ENCODE measurements around the gene MAPK1. TPM values are rescaled to one million over a fixed set of nuclear protein-coding genes. Genes with fewer than 3 reads are reported as not detected.

MAPK1 gene
- total RNA-seq, 2 experiments from 2014 or later: 39.4 to 44.0 TPM

DNA sequence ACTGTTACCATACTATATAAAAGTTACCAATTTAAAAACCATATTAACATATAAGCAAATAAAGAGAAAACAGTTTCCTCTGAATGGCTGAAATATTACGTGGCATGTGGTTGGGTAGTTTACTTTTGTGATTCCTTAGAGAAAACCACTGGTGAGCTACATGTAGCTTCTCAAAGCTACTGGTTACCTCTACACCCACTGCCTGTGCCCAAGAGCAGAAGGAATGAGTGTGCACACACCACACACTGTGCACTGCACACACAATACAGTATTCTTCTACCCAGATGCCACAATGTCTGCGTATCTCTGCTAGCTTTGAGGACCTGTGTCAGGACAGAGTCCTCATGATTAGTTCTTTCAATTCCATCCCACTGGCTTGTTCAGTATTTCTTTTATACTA, 106.4 kb downstream of the MAPK1 start:
- peaks cover 45% of the 10 kb centered on the region for H3K4me1 ChIP-seq (ENCODE audit: insufficient read depth, low read length)

GRCh38 chr22:21760640-21761039, 106.8 kb downstream of the MAPK1 start:
- Histone ChIP-seq H3K4me3 (ENCODE audit: low read length) (no peak overlapping the region), H3K9me3 (ENCODE audit: control insufficient read depth in 1 of 2, insufficient read depth in 1 of 2, low read length in 2 of 2) (no peaks in the 10 kb centered on the region), H3K4me1 (ENCODE audit: insufficient read depth, low read length) (peaks cover 40% of the 10 kb centered on the region), H3K27ac (ENCODE audit: low read depth in 1 of 2, low read length in 2 of 2) (no peak overlapping the region), H3K36me3 (ENCODE audit: insufficient read depth, low read length) (peaks cover 52% of the 10 kb centered on the region), H3K27me3 (ENCODE audit: control insufficient read depth in 1 of 2, insufficient read depth in 2 of 2, low read length in 2 of 2) (no peaks in the 10 kb centered on the region)
- no peak overlapping the region for H3K27ac Mint-ChIP-seq
- H3K4me3 Mint-ChIP-seq: no peak overlapping the region
- H3K9me3 Mint-ChIP-seq: no peaks in the 10 kb centered on the region
- POLR2A ChIA-PET: no interaction called here
- ATAC-seq (ENCODE audit: poor library complexity): no peak
- DNase-seq: peak in 1 of 14 experiments; percentile 37
- CTCF ChIA-PET: no interaction called here
- TF ChIP-seq CTCF (IDR thresholded peaks at IDR 0.05): no peak
- H3K4me1 Mint-ChIP-seq (ENCODE audit: low read depth): peaks cover 25% of the 10 kb centered on the region
- H3K36me3 Mint-ChIP-seq (ENCODE audit: low read depth): peaks cover 77% of the 10 kb centered on the region
- no peaks in the 10 kb centered on the region for H3K27me3 Mint-ChIP-seq
- intact Hi-C loops (cut with DNase I, micrococcal nuclease): no loop called here

More for the DNA sequence above, 106.4 kb downstream of the MAPK1 start:
- no peaks in the 10 kb centered on the region for H3K9me3 Mint-ChIP-seq
- H3K4me3 Mint-ChIP-seq: no peak overlapping the region
- POLR2A ChIA-PET: no interaction called here
- no peak for TF ChIP-seq CTCF (IDR thresholded peaks at IDR 0.05)
- peaks cover 81% of the 10 kb centered on the region for H3K36me3 Mint-ChIP-seq (ENCODE audit: low read depth)
- H3K27ac Mint-ChIP-seq: no peak overlapping the region
- Histone ChIP-seq H3K36me3 (ENCODE audit: insufficient read depth, low read length) (peaks cover 56% of the 10 kb centered on the region), H3K9me3 (ENCODE audit: control insufficient read depth in 1 of 2, insufficient read depth in 1 of 2, low read length in 2 of 2) (no peaks in the 10 kb centered on the region), H3K4me3 (ENCODE audit: low read length) (no peak overlapping the region), H3K27ac (ENCODE audit: low read depth in 1 of 2, low read length in 2 of 2) (no peak overlapping the region), H3K27me3 (ENCODE audit: control insufficient read depth in 1 of 2, insufficient read depth in 2 of 2, low read length in 2 of 2) (no peaks in the 10 kb centered on the region)
- CTCF ChIA-PET: no interaction called here
- intact Hi-C loops (cut with DNase I, micrococcal nuclease): no loop called here
- peaks cover 27% of the 10 kb centered on the region for H3K4me1 Mint-ChIP-seq (ENCODE audit: low read depth)
- DNase-seq (no peak), ATAC-seq (ENCODE audit: poor library complexity) (no peak)
- H3K27me3 Mint-ChIP-seq: no peaks in the 10 kb centered on the region

DNA sequence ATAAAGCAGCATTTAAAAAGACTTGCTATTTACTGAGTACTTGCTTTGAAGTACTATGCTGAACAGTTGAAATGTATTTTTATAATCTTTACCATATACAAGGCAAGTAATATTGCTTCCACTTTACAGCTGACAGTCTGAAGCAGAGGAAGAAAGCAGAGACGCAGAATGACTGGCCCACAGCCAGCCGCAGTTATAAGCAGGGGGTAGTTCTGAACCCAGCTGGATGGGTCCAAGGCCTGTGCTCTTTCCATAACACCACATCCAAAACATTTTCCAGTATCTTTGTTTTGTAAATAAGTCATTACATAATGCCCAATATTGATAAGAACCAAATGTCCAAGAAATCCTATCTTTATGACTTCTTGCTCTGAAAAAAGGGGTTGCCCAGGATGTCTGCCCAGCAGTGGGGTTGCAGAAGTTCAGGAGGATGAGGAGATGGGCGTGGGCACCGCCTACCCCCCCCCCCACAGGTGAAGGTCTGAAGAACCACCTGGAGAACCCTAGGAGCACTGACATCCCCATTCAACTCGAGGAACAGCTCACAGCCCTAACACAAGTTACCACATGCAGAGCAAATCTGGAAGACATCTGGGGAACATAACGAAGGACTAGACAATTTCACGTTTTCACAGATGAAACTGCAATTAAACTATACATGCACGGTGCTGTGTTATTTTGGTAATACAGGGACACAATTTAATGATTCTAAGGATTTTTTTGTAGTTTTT, 107.6 kb downstream of the MAPK1 start:
- no peak overlapping the region for H3K27ac Mint-ChIP-seq
- peaks cover 68% of the 10 kb centered on the region for H3K36me3 Mint-ChIP-seq (ENCODE audit: low read depth)
- no peak overlapping the region for H3K4me3 Mint-ChIP-seq
- no peaks in the 10 kb centered on the region for H3K9me3 ChIP-seq (ENCODE audit: control insufficient read depth in 1 of 2, insufficient read depth in 1 of 2, low read length in 2 of 2)
- POLR2A ChIA-PET: no interaction called here
- peaks cover 17% of the 10 kb centered on the region for H3K4me1 Mint-ChIP-seq (ENCODE audit: low read depth)
- H3K36me3 ChIP-seq (ENCODE audit: insufficient read depth, low read length): peaks cover 47% of the 10 kb centered on the region
- TF ChIP-seq CTCF (IDR thresholded peaks at IDR 0.05): no peak
- no peak overlapping the region for H3K4me3 ChIP-seq (ENCODE audit: low read length)
- ATAC-seq (ENCODE audit: poor library complexity): no peak
- CTCF ChIA-PET: no interaction called here
- H3K27me3 Mint-ChIP-seq: no peaks in the 10 kb centered on the region
- H3K4me1 ChIP-seq (ENCODE audit: insufficient read depth, low read length): peaks cover 32% of the 10 kb centered on the region
- intact Hi-C loops (cut with DNase I, micrococcal nuclease): no loop called here
- H3K9me3 Mint-ChIP-seq: no peaks in the 10 kb centered on the region
- no peaks in the 10 kb centered on the region for H3K27me3 ChIP-seq (ENCODE audit: control insufficient read depth in 1 of 2, insufficient read depth in 2 of 2, low read length in 2 of 2)
- no peak overlapping the region for H3K27ac ChIP-seq (ENCODE audit: low read depth in 1 of 2, low read length in 2 of 2)
- DNase-seq: no peak
